K562 (cell line): ENCODE results near the gene CACNB2. TPM values are rescaled to one million over a fixed set of nuclear protein-coding genes. Genes with fewer than 3 reads are reported as not detected.

Source experiments
- ATAC-seq: fragments of 200-7000 bp; cut with Tn5 transposase; 3 replicates; pipeline ENCODE4 v1.9.1; 2020; ENCODE audit warnings: moderate library complexity
- BruUV-seq: library from RNA; stranded (reverse); fragments of 400-500 nt; replicated peaks from 2 replicates; lab custom pipeline; 2021; lab: Mats Ljungman, UMichigan
- CTCF ChIA-PET: fragments of 300-600 bp; formaldehyde crosslinking; extraction: SDS; loops from one replicate; lab custom pipeline; 2021; ENCODE audit warnings: low intra/inter-chr PET ratio; lab: Yijun Ruan, JAX
- POLR2A ChIA-PET: fragments of 300-600, 350-650 bp; sonication (Branson Sonifier 250); formaldehyde crosslinking; extraction: SDS; loops from one replicate; lab custom pipeline; 2021; ENCODE audit warnings: antibody characterized with exemption, inconsistent platforms; lab: Yijun Ruan, JAX
- DNase-seq, 4 experiments: peaks; one replicate each; pipeline versions ENCODE4 v3.0.0 to v3.0.0-alpha.2; 2011 to 2018; ENCODE audit warnings: low spot score in 3 of 4, mixed read lengths in 3 of 4; ENCODE audit errors: extremely low read depth in 1 of 4
- FAIRE-seq: peaks from 2 replicates; lab custom pipeline; 2011; peaks lifted over from hg19 to GRCh38; lab: Jason Lieb, UNC
- H2AFZ ChIP-seq: 2 replicates; pipeline ENCODE4 v1.6.0; 2011; ENCODE audit warnings: low read depth, low read length, control low read depth, inconsistent platforms
- H3K27ac ChIP-seq: fragments of 200-600 bp; 3 replicates; pipeline ENCODE4 v1.8.0; 2011; ENCODE audit warnings: low read depth, mild to moderate bottlenecking, control low read depth, inconsistent platforms, low read length, moderate library complexity, mixed read lengths; ENCODE audit errors: extremely low read depth
- H3K27me3 ChIP-seq, 2 experiments: fragments of 300-600 bp in 1 of 2; 2 replicates in 1 of 2; 3 replicates in 1 of 2; pipeline versions ENCODE4 v1.6.0 to v1.8.0; 2011; ENCODE audit warnings: inconsistent platforms in 2 of 2, low read length in 2 of 2, mild to moderate bottlenecking in 1 of 2, mixed read lengths in 1 of 2, moderate library complexity in 1 of 2; ENCODE audit not compliant: control insufficient read depth in 2 of 2, insufficient read depth in 2 of 2
- H3K36me3 ChIP-seq: fragments of 300-600 bp; 3 replicates; pipeline ENCODE4 v1.8.0; 2011; ENCODE audit warnings: mild to moderate bottlenecking, low read length, inconsistent platforms; ENCODE audit not compliant: control insufficient read depth, insufficient read depth
- H3K4me1 ChIP-seq, 2 experiments: fragments of 200-600 bp in 1 of 2; replicated peaks in 1 of 2; 2 replicates in 1 of 2; 3 replicates in 1 of 2; pipeline versions ENCODE4 v1.5.1 to v1.8.0; 2011; ENCODE audit warnings: inconsistent platforms in 2 of 2, low read length in 2 of 2, mild to moderate bottlenecking in 1 of 2, mixed read lengths in 1 of 2, moderate library complexity in 1 of 2; ENCODE audit not compliant: control insufficient read depth in 2 of 2, insufficient read depth in 2 of 2
- H3K4me2 ChIP-seq: 2 replicates; pipeline ENCODE4 v1.6.1; 2011; ENCODE audit warnings: low read length, control low read depth, inconsistent platforms, mixed read lengths; ENCODE audit not compliant: insufficient read depth
- H3K4me3 ChIP-seq: fragments of 200-600 bp; sonication (generic), shearing (Covaris generic); 2 replicates; pipeline ENCODE4 v1.5.1; 2016; ENCODE audit warnings: control low read depth, inconsistent platforms
- H3K79me2 ChIP-seq: fragments of 200-600 bp; 3 replicates; pipeline ENCODE4 v1.8.0; 2011; ENCODE audit warnings: low read length, inconsistent platforms; ENCODE audit not compliant: control insufficient read depth, insufficient read depth
- H3K9ac ChIP-seq, 2 experiments: 2 replicates each; pipeline versions ENCODE4 v1.6.0 to v1.6.1; 2011; ENCODE audit warnings: low read depth in 2 of 2, low read length in 2 of 2, control low read depth in 1 of 2, inconsistent platforms in 1 of 2, mild to moderate bottlenecking in 1 of 2, mixed read lengths in 1 of 2; ENCODE audit not compliant: insufficient read depth in 1 of 2
- H3K9me1 ChIP-seq: one replicate; pipeline ENCODE4 v1.6.0; 2011; ENCODE audit warnings: inconsistent platforms, mild to moderate bottlenecking, low read length, moderate library complexity; ENCODE audit not compliant: control insufficient read depth, insufficient read depth
- H3K9me3 ChIP-seq: replicated peaks from 2 replicates; pipeline ENCODE4 v1.5.1; 2011; ENCODE audit warnings: low read depth, low read length, inconsistent platforms; ENCODE audit not compliant: control insufficient read depth, insufficient read depth
- H4K20me1 ChIP-seq: replicated peaks from 2 replicates; pipeline ENCODE4 v1.6.1; 2011; ENCODE audit warnings: low read length, inconsistent platforms, mixed read lengths; ENCODE audit not compliant: control insufficient read depth, insufficient read depth
- ATF3 ChIP-seq, 2 experiments: fragments of 450-650 bp in 1 of 2; sonication (generic) in 1 of 2; formaldehyde crosslinking in 1 of 2; IDR thresholded peaks in 1 of 2; conservative IDR thresholded peaks in 1 of 2; 2 replicates each; pipeline versions ENCODE4 v1.6.1 to v1.8.1; 2016 to 2023; ENCODE audit warnings: mild to moderate bottlenecking in 2 of 2, moderate library complexity in 2 of 2, inconsistent platforms in 1 of 2, missing genetic modification reagents in 1 of 2
- BRD4 ChIP-seq: fragments of 200-600 bp; sonication (generic); IDR thresholded peaks from 2 replicates; pipeline ENCODE4 v1.6.1; 2017; ENCODE audit warnings: inconsistent platforms
- CCAR2 ChIP-seq: fragments of 200-400 bp; formaldehyde crosslinking; IDR thresholded peaks from 2 replicates; pipeline ENCODE4 v1.6.1; 2017; ENCODE audit warnings: mild to moderate bottlenecking, low read depth, low read length
- ESRRA ChIP-seq: fragments of 450-650 bp; IDR thresholded peaks from 2 replicates; pipeline ENCODE4 v1.6.1; 2014; ENCODE audit warnings: low read depth, mild to moderate bottlenecking, moderate library complexity, borderline replicate concordance
- MXD1 ChIP-seq: fragments of 250-450 bp; sonication (Bioruptor Pico); IDR thresholded peaks from 2 replicates; pipeline ENCODE4 v1.8.0; 2021; ENCODE audit warnings: borderline replicate concordance, mild to moderate bottlenecking, moderate library complexity; ENCODE audit not compliant: poor library complexity, severe bottlenecking
- PHB ChIP-seq: fragments of 250-450 bp; sonication (Bioruptor Pico); IDR thresholded peaks from 2 replicates; pipeline ENCODE4 v1.5.0; 2021
- PML ChIP-seq: IDR thresholded peaks from 2 replicates; pipeline ENCODE4 v1.6.1; 2012; ENCODE audit warnings: low read length, inconsistent platforms
- SUPT5H ChIP-seq: fragments of 450-650 bp; IDR thresholded peaks from 2 replicates; pipeline ENCODE4 v1.6.1; 2016
- THRB ChIP-seq: fragments of 450-650 bp; formaldehyde crosslinking; conservative IDR thresholded peaks from 2 replicates; pipeline ENCODE4 v1.4.0; 2022; ENCODE audit warnings: mild to moderate bottlenecking, missing genetic modification characterization
- ZBTB11 ChIP-seq, 3 experiments: fragments of 200-800 bp in 1 of 3; fragments of 250-450 bp in 1 of 3; fragments of 450-650 bp in 1 of 3; sonication (Bioruptor Pico) in 1 of 3; sonication (Bioruptor generic) in 1 of 3; formaldehyde crosslinking in 1 of 3; IDR thresholded peaks; 2 replicates each; pipeline versions ENCODE4 v1.6.1 to v1.8.0; 2016 to 2022; ENCODE audit warnings: mild to moderate bottlenecking in 2 of 3, missing genetic modification characterization in 2 of 3, missing compliant biosample characterization in 1 of 3, moderate library complexity in 1 of 3
- ZNF507 ChIP-seq: conservative IDR thresholded peaks from 2 replicates; pipeline ENCODE4 v1.6.1; 2017; ENCODE audit warnings: missing genetic modification characterization, missing compliant biosample characterization
- WGBS: fragments of 100-300 bp; shearing (Covaris generic); methylation state at CpG from one replicate; pipeline ENCODE4 v1.1.6; 2016; ENCODE audit warnings: low coverage, mixed read lengths; ENCODE audit not compliant: insufficient coverage; ENCODE audit errors: missing lambda C conversion rate; 5-methylcytosine and 5-hydroxymethylcytosine counted together
- in situ Hi-C: fragments of 300-500 bp; cut with MboI; formaldehyde crosslinking; loops from 4 replicates; pipeline ENCODE4 v1.15.0; 2018; ENCODE audit warnings: inconsistent platforms, mixed read lengths
- intact Hi-C: fragments of 100-400 bp; cut with micrococcal nuclease; formaldehyde crosslinking; loops from 2 replicates; pipeline ENCODE4 v1.14.2; 2022
- polyA plus RNA-seq, 8 experiments: library from polyadenylated mRNA; depleted of rRNA in 4 of 8; stranded (reverse) in 5 of 8; unstranded in 3 of 8; fragments of >200 nt; fragmentation: Nextera tagmentation in 2 of 8; fragmentation: Illumina TruSeq in 1 of 8; extraction: Ambion mirVana in 2 of 8; extraction: Trizol in 1 of 8; gene quantifications; 2 replicates each; pipeline versions ENCODE4 v1.2.1 to v1.2.3, GENCODE V29; 2011 to 2014; ENCODE audit warnings: inconsistent platforms in 1 of 8, missing spikeins in 1 of 8
- total RNA-seq, 7 experiments: library from RNA; depleted of rRNA in 6 of 7; stranded (reverse); fragments of >200 nt in 6 of 7; fragmentation: Illumina TruSeq in 2 of 7; extraction: Trizol in 2 of 7; gene quantifications; 2 replicates each; pipeline versions ENCODE4 v1.2.1 to v1.2.3, GENCODE V29; 2011 to 2021; ENCODE audit warnings: low replicate concordance in 1 of 7
- TF ChIP-seq, protein P1 (sequence below): IDR thresholded peaks from 2 replicates; pipeline ENCODE4 v1.6.1; 2011; ENCODE audit not compliant: insufficient read length; ENCODE audit errors: extremely low read depth
- TF ChIP-seq, protein P2 (sequence below): sonication (generic); formaldehyde crosslinking; IDR thresholded peaks from 2 replicates; pipeline ENCODE4 v1.8.0; 2023; ENCODE audit warnings: mild to moderate bottlenecking, missing genetic modification reagents

Gene CACNB2
- total and polyA plus RNA-seq, 9 of the 15 experiments (the other 6 are each of a cell fraction or from before 2014, with no cell fraction given) = 1.8 to 2.2 TPM; not detected in 7

- H3K36me3 ChIP-seq = no peaks in the 10 kb centered on the region
- H3K4me2 ChIP-seq = no peak overlapping the region
- in situ Hi-C loops = loop anchor here (25.0 kb wide), 1 partner anchor 505 kb away; the partner anchor contains the start of gene HACD1
- H3K9me1 ChIP-seq = no peaks in the 10 kb centered on the region
- DNase-seq (no peak), FAIRE-seq (no peak), ATAC-seq (no peak)
- H3K9me3 ChIP-seq = no peaks in the 10 kb centered on the region
- TF ChIP-seq THRB (CRISPR knock-in tag) (no peak), ZBTB11 (CRISPR knock-in tag; IDR thresholded peaks at IDR 0.05) (no peak), PML (no peak), CCAR2 (no peak), BRD4 (no peak), ZNF507 (tag) (no peak), MXD1 (CRISPR knock-in tag) (no peak), ATF3 (IDR thresholded peaks at IDR 0.05) (no peak), ATF3 (CRISPR knock-in tag; conservative IDR thresholded peaks at IDR 0.05) (no peak), SUPT5H (no peak), PHB (CRISPR knock-in tag) (no peak), ESRRA (no peak)
- TF ChIP-seq, protein P1, sequence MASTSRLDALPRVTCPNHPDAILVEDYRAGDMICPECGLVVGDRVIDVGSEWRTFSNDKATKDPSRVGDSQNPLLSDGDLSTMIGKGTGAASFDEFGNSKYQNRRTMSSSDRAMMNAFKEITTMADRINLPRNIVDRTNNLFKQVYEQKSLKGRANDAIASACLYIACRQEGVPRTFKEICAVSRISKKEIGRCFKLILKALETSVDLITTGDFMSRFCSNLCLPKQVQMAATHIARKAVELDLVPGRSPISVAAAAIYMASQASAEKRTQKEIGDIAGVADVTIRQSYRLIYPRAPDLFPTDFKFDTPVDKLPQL = no peak
- TF ChIP-seq, protein P2, sequence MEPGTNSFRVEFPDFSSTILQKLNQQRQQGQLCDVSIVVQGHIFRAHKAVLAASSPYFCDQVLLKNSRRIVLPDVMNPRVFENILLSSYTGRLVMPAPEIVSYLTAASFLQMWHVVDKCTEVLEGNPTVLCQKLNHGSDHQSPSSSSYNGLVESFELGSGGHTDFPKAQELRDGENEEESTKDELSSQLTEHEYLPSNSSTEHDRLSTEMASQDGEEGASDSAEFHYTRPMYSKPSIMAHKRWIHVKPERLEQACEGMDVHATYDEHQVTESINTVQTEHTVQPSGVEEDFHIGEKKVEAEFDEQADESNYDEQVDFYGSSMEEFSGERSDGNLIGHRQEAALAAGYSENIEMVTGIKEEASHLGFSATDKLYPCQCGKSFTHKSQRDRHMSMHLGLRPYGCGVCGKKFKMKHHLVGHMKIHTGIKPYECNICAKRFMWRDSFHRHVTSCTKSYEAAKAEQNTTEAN (CRISPR knock-in tag) = no peak
- H3K27me3 ChIP-seq = no peaks in the 10 kb centered on the region; a peak in 1 of 5 replicates
- BruUV-seq = no TSS peak
- H3K27ac ChIP-seq = no peak overlapping the region
- intact Hi-C loops = no loop called here
- H2AFZ ChIP-seq = no peak overlapping the region
- H3K79me2 ChIP-seq = no peaks in the 10 kb centered on the region
- 0% methylated on average over 2 of the region's 2 CpGs for WGBS
- ChIA-PET CTCF (no interaction called here), POLR2A (no interaction called here)
- H3K4me1 ChIP-seq = no peaks in the 10 kb centered on the region
- H4K20me1 ChIP-seq = no peaks in the 10 kb centered on the region
- H3K4me3 ChIP-seq = no peak overlapping the region
- H3K9ac ChIP-seq = no peak overlapping the region
Observed at GRCh38 chr10:18117276-18117675, 22.9 kb upstream of the CACNB2 start.
